Measurements from ENCODE around the gene BCL6. TPM values are rescaled to one million over a fixed set of nuclear protein-coding genes. Genes with fewer than 3 reads are reported as not detected.

The BCL6 gene
- total and polyA plus RNA-seq, 9 of the 15 experiments (the other 6 are each of a cell fraction or from before 2014, with no cell fraction given) = 0.08 to 3.5 (median 1.6) TPM

DNA sequence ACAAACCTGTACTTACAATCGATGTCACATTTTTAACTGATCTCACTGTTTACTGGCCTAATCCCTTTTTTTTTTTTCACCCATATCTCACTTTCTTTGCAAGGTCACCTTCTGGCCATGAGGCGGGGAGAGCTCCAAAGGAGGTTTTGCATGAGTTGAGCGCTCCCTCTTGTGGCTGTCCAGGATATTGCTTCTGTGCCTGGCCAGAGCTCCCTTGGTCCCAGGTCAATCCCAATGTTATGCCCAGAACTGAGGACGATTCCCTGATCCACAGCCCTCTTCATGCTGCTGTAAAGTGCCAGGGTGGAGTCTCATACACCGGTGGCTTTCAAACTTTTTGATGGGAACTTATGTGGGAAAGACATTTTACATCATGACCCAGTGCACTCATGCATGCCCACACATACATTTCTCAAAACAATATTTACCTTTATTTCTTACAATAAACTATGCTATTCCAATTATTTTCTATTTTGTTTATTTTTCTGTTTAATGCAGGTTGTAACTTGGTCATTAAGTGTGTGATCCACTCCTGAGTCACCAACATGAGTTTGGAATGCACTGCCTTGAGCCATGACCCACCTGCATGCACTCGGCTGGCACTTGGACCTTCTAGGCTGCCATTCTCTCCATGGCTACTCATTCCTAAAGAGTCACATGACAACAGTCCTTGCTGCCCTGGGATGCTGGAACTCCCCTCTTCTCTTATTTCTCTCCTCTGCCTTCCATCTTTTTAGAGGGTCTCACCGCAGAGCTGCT, 65.5 kb downstream of the BCL6 start (continued):
- TF ChIP-seq SRSF9 (IDR thresholded peaks at IDR 0.05; ENCODE audit: borderline replicate concordance, low read depth, low read length) (no peak), TRIM28 (IDR thresholded peaks at IDR 0.05) (no peak), GATAD2A (IDR thresholded peaks at IDR 0.05) (no peak), ZNF274 (IDR thresholded peaks at IDR 0.05; ENCODE audit: borderline replicate concordance, low read depth, low read length) (no peak), MAZ (CRISPR knock-in tag; conservative IDR thresholded peaks at IDR 0.05 in 1 of 2, IDR thresholded peaks at IDR 0.05 in 1 of 2) (0 out of 4 replicates have a peak, but pooled peaks of 1 of the 2 experiments have one; percentile 22), SMC3 (conservative IDR thresholded peaks at IDR 0.05; ENCODE audit: insufficient read depth, low read depth, low read length) (peak; percentile 89), ESRRA (IDR thresholded peaks at IDR 0.05; ENCODE audit: borderline replicate concordance, low read depth) (peak; percentile 99), ARHGAP35 (IDR thresholded peaks at IDR 0.05; ENCODE audit: partially characterized antibody) (no peak), CBX5 (IDR thresholded peaks at IDR 0.05; ENCODE audit: borderline replicate concordance, low read depth) (no peak), STAG1 (CRISPR knock-in tag; IDR thresholded peaks at IDR 0.05; ENCODE audit: borderline replicate concordance) (peak; percentile 76; the same call in 1 of the 2 replicates), RB1 (IDR thresholded peaks at IDR 0.05; ENCODE audit: low read depth) (peak; percentile 51; the same call in 1 of the 2 replicates), SIN3A (IDR thresholded peaks at IDR 0.05; ENCODE audit: borderline replicate concordance in 2 of 2, control insufficient read depth in 1 of 2, low read depth in 2 of 2, low read length in 2 of 2) (no peak), RAD21 (CRISPR knock-in tag; conservative IDR thresholded peaks at IDR 0.05 in 1 of 2, IDR thresholded peaks at IDR 0.05 in 1 of 2) (peak; percentile 90 to 91)
- TF ChIP-seq, protein P1, sequence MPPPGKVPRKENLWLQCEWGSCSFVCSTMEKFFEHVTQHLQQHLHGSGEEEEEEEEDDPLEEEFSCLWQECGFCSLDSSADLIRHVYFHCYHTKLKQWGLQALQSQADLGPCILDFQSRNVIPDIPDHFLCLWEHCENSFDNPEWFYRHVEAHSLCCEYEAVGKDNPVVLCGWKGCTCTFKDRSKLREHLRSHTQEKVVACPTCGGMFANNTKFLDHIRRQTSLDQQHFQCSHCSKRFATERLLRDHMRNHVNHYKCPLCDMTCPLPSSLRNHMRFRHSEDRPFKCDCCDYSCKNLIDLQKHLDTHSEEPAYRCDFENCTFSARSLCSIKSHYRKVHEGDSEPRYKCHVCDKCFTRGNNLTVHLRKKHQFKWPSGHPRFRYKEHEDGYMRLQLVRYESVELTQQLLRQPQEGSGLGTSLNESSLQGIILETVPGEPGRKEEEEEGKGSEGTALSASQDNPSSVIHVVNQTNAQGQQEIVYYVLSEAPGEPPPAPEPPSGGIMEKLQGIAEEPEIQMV (tag; conservative IDR thresholded peaks at IDR 0.05; ENCODE audit: low read depth) = no peak
- TF ChIP-seq, protein P2, sequence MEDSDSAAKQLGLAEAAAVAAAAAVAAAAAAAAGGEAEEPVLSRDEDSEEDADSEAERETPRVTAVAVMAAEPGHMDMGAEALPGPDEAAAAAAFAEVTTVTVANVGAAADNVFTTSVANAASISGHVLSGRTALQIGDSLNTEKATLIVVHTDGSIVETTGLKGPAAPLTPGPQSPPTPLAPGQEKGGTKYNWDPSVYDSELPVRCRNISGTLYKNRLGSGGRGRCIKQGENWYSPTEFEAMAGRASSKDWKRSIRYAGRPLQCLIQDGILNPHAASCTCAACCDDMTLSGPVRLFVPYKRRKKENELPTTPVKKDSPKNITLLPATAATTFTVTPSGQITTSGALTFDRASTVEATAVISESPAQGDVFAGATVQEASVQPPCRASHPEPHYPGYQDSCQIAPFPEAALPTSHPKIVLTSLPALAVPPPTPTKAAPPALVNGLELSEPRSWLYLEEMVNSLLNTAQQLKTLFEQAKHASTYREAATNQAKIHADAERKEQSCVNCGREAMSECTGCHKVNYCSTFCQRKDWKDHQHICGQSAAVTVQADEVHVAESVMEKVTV (CRISPR knock-in tag; IDR thresholded peaks at IDR 0.05) = peak; percentile 82
